Ishikawa (cell line): Measurements from ENCODE around the gene SPACA9.

ENCODE experiments used
- CEBPB ChIP-seq: IDR thresholded peaks from 2 replicates; pipeline ENCODE4 v1.6.1; 2012
- CREB1 ChIP-seq: IDR thresholded peaks from 2 replicates; pipeline ENCODE4 v1.6.1; 2012; ENCODE audit warnings: low read depth
- EGR1 ChIP-seq: IDR thresholded peaks from 2 replicates; pipeline ENCODE4 v1.6.1; 2012
- EP300 ChIP-seq: IDR thresholded peaks from 2 replicates; pipeline ENCODE4 v1.6.1; 2012; ENCODE audit warnings: borderline replicate concordance
- FOXM1 ChIP-seq: IDR thresholded peaks from 2 replicates; pipeline ENCODE4 v1.6.1; 2012; ENCODE audit warnings: low read depth, borderline replicate concordance
- MAX ChIP-seq: IDR thresholded peaks from 2 replicates; pipeline ENCODE4 v1.6.1; 2012
- NFIC ChIP-seq: IDR thresholded peaks from 2 replicates; pipeline ENCODE4 v1.6.1; 2012
- RAD21 ChIP-seq: IDR thresholded peaks from 2 replicates; pipeline ENCODE4 v1.6.1; 2012; ENCODE audit warnings: low read depth
- REST ChIP-seq: IDR thresholded peaks from 2 replicates; pipeline ENCODE4 v1.6.1; 2012; ENCODE audit warnings: low read depth, mild to moderate bottlenecking
- TAF1 ChIP-seq: IDR thresholded peaks from 2 replicates; pipeline ENCODE4 v1.6.1; 2012; ENCODE audit warnings: low read depth, mild to moderate bottlenecking
- TCF12 ChIP-seq: IDR thresholded peaks from 2 replicates; pipeline ENCODE4 v1.6.1; 2012; ENCODE audit warnings: low read depth
- TEAD4 ChIP-seq: IDR thresholded peaks from 2 replicates; pipeline ENCODE4 v1.6.1; 2012
- USF1 ChIP-seq: IDR thresholded peaks from 2 replicates; pipeline ENCODE4 v1.6.1; 2012
- YY1 ChIP-seq: IDR thresholded peaks from 2 replicates; pipeline ENCODE4 v1.6.1; 2012; ENCODE audit warnings: low read depth
- ZBTB7A ChIP-seq: IDR thresholded peaks from 2 replicates; pipeline ENCODE4 v1.6.1; 2012; ENCODE audit warnings: low read depth

Gene SPACA9

DNA sequence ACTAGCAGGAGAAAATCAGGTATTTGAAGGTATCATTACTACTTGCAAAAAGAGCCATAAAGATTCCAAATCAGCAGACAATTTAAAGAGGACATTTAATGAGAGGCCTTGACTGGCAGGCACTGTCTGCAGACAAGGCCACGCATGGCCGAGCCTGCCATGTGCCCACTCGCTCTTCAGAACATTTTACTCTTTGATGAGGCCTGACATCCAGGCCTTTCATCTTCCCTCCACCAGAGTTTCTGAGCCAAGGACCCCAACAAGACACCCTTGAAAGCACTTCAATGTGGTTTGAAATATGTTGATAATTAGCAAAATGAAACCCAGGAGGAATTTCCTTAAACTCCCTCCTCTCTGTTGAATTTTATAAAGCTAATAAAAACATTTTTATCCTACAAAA is 17.0 kb upstream of the SPACA9 start:
- TF ChIP-seq MAX, result no peak
- TF ChIP-seq TEAD4, result no peak
- no peak for TF ChIP-seq REST
- no peak for TF ChIP-seq RAD21
- no peak for TF ChIP-seq TCF12

- TF ChIP-seq RAD21 (no peak), USF1 (no peak), REST (no peak), ZBTB7A (no peak), TEAD4 (no peak), TCF12 (no peak), EGR1 (no peak)
These were observed 16.2 kb upstream of the SPACA9 start for GRCh38 chr9:132862533-132862932.

DNA sequence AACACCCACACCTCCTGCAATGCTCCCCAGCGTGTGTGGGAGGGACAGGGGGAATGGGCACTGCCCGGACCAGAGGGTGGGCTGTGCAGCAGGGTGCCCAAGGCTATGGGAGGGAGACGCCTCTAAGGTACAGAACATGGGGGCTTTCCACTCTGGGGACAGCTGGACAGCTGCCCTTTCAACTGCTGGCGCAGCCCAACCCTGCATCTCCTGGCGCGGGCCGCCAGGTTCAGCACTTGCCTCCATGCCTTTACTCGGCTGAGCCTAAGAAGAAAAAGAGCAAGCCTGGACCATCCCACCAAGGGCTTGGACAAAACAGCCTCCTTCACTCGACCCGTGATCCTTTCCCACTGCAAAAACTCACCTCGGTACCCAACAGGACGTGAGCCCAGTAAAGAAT is 15.6 kb upstream of the SPACA9 start:
- TF ChIP-seq NFIC, result no peak
- TF ChIP-seq TAF1, result no peak
- no peak for TF ChIP-seq EGR1
- TF ChIP-seq RAD21, result no peak
- TF ChIP-seq CREB1, result no peak
- no peak for TF ChIP-seq FOXM1
- TF ChIP-seq USF1, result no peak
- no peak for TF ChIP-seq EP300
- TF ChIP-seq TCF12, result no peak
- no peak for TF ChIP-seq CEBPB
- TF ChIP-seq MAX, result no peak
- no peak for TF ChIP-seq TEAD4
- no peak for TF ChIP-seq REST
- no peak for TF ChIP-seq ZBTB7A
- TF ChIP-seq YY1, result no peak

DNA sequence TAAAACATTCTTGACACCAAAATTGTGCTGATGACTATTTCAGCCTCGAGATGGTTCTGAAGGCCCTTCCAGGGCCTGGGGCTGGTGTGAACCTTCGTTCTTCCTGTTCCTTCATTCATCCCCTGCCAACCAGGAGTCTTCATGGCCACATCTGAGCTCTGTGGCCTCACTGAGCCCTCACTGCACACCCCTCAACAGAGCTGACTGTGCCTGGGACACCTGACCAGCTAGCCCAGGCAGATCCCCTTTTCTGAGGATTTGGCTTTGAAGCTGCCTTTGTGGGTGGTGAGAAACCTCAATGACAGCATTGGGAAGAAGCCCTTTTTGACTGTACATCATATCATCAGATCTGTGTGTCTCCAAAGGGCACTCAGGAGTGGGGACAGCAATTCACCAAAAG is 14.4 kb upstream of the SPACA9 start:
- TF ChIP-seq TCF12 (no peak), ZBTB7A (no peak), RAD21 (no peak), USF1 (no peak), YY1 (no peak), CREB1 (no peak), NFIC (no peak), EGR1 (no peak), EP300 (no peak)

- no peak for TF ChIP-seq CREB1
- no peak for TF ChIP-seq REST
These were observed 14.0 kb upstream of the SPACA9 start for GRCh38 chr9:132864691-132865090.
